Measurements from ENCODE around the gene PLK4. TPM values are rescaled to one million over a fixed set of nuclear protein-coding genes. Genes with fewer than 3 reads are reported as not detected.
"Not testable (repeated sequence)": the region's sequence is repeated elsewhere in the genome, so short reads cannot be mapped to it uniquely, and the experiment has no call there.

Gene PLK4
- total RNA-seq, 6 experiments from 2014 or later: 0.29 to 1.4 (median 0.93) TPM

GRCh38 chr4:127930175-127930574 lies 49.5 kb downstream of the PLK4 start:
- Histone ChIP-seq H3K27ac (no peak overlapping the region), H3K9me3 (no peaks in the 10 kb centered on the region), H3K4me1 (no peaks in the 10 kb centered on the region), H3K4me3 (no peak overlapping the region), H3K36me3 (no peaks in the 10 kb centered on the region), H3K27me3 (no peaks in the 10 kb centered on the region)
- DNase-seq: no peak
- ATAC-seq: no peak
- no peak for TF ChIP-seq POLR2A (IDR thresholded peaks at IDR 0.05)
- TF ChIP-seq CTCF (IDR thresholded peaks at IDR 0.05): no peak
- 86% methylated on average over 1 of the region's 1 CpG for whole genome bisulfite sequencing (ENCODE audit: insufficient coverage, low coverage, low lambda C conversion rate, missing lambda C conversion rate)
- intact Hi-C loops (cut with DNase I): no loop called here

- ATAC-seq; H3K36me3 ChIP-seq; H3K27ac ChIP-seq; H3K4me1 ChIP-seq; H3K4me3 ChIP-seq; intact Hi-C loops (cut with DNase I); H3K27me3 ChIP-seq; DNase-seq; H3K9me3 ChIP-seq: not testable (repeated sequence)
- WGBS (ENCODE audit: insufficient coverage, low coverage, low lambda C conversion rate, missing lambda C conversion rate): 75% methylated on average over 6 of the region's 6 CpGs
Observed at GRCh38 chr4:127931836-127932235, 51.1 kb downstream of the PLK4 start.

GRCh38 chr4:127936974-127937373 lies 56.3 kb downstream of the PLK4 start:
- intact Hi-C loops (cut with DNase I): no loop called here
- no peak for DNase-seq
- Histone ChIP-seq H3K27ac (no peak overlapping the region), H3K4me1 (no peaks in the 10 kb centered on the region), H3K4me3 (no peak overlapping the region), H3K9me3 (no peaks in the 10 kb centered on the region), H3K36me3 (peaks cover 0 to 4% (median 0%) of the 10 kb centered on the region in 4 donors), H3K27me3 (no peaks in the 10 kb centered on the region)
- no peak for TF ChIP-seq POLR2A (IDR thresholded peaks at IDR 0.05)
- TF ChIP-seq CTCF (IDR thresholded peaks at IDR 0.05): no peak
- 90% methylated on average over 1 of the region's 1 CpG for WGBS (ENCODE audit: insufficient coverage, low coverage, low lambda C conversion rate, missing lambda C conversion rate)
- ATAC-seq: no peak

Small RNA genes lying within 50 kb of the gene (small RNA-seq; reads per million reads assigned to genes)
- gene RNU6-583P: 0 reads per million in 2 experiments

Other genes starting within 250 kb of the PLK4 start
- 1 to 10 TPM; 1.1 to 2.0 (median 1.3) TPM for gene INTU, start 247.9 kb upstream of the PLK4 start, total RNA-seq
- gene SLC25A31, start 150.5 kb upstream of the PLK4 start, total RNA-seq: not detected
- 10 to 100 TPM in 4 of 6 experiments, 1 to 10 TPM in 2; 1.8 to 14.9 (median 13.0) TPM for gene HSPA4L, start 98.6 kb upstream of the PLK4 start, total RNA-seq
- gene MFSD8, start 84.3 kb downstream of the PLK4 start, total RNA-seq: 10 to 100 TPM in 4 of 6 experiments, 1 to 10 TPM in 2; 9.4 to 17.1 (median 13.3) TPM
- 10 to 100 TPM in 3 of 6 experiments, 1 to 10 TPM in 3; 8.3 to 12.2 (median 10.2) TPM for gene ABHD18, start 84.5 kb downstream of the PLK4 start, total RNA-seq
- 10 to 100 TPM; 27.4 to 42.0 (median 31.6) TPM for gene LARP1B, start 180.4 kb downstream of the PLK4 start, total RNA-seq